ENCODE data around the gene CST9.

GRCh38 chr20:23627501-23627900 is 21.8 kb upstream of the CST9 start:
- TF ChIP-seq CTCF (IDR thresholded peaks at IDR 0.05) (no peak), TCF7L2 (IDR thresholded peaks at IDR 0.05; ENCODE audit: low read depth, low read length) (no peak), REST (IDR thresholded peaks at IDR 0.05; ENCODE audit: insufficient read depth in 1 of 2, low read depth in 2 of 2, low read length in 1 of 2) (no peak)

Data from Panc1 (cell line).